Mucosa of descending colon (tissue), 3 donors: ENCODE measurements around the gene PNPLA7. TPM values are rescaled to one million over a fixed set of nuclear protein-coding genes. Genes with fewer than 3 reads are reported as not detected.

Experiments
- ATAC-seq: fragments of 200-7000 bp; cut with Tn5 transposase; one replicate; pipeline ENCODE4 v1.9.1; 2020; ENCODE audit warnings: mild to moderate bottlenecking, moderate library complexity
- DNase-seq, 3 donors: peaks; one replicate each; pipeline ENCODE4 v3.0.0-alpha.2; 2020
- H3K36me3 ChIP-seq: fragments of 200-600 bp; one replicate; pipeline ENCODE4 v1.8.0; 2021; ENCODE audit warnings: low read depth, mild to moderate bottlenecking
- H3K4me1 ChIP-seq: fragments of 200-600 bp; one replicate; pipeline ENCODE4 v1.8.0; 2021; ENCODE audit warnings: low read depth, mild to moderate bottlenecking
- H3K4me3 ChIP-seq: fragments of 200-600 bp; one replicate; pipeline ENCODE4 v1.8.0; 2021; ENCODE audit warnings: mild to moderate bottlenecking
- H3K9me3 ChIP-seq: fragments of 200-600 bp; one replicate; pipeline ENCODE4 v1.8.0; 2021; ENCODE audit warnings: mild to moderate bottlenecking
- CTCF ChIP-seq: fragments of 200-600 bp; IDR thresholded peaks from one replicate; pipeline ENCODE4 v1.8.0; 2022; ENCODE audit warnings: antibody characterized with exemption, mild to moderate bottlenecking
- intact Hi-C, 2 donors: fragments of 100-400 bp; cut with DNase I in 1 of 2; cut with micrococcal nuclease in 1 of 2; formaldehyde crosslinking; loops; one replicate each; pipeline versions ENCODE4 v1.11.0 to v1.11.1; 2022; cut with DNase I, micrococcal nuclease
- total RNA-seq, 3 donors: library from RNA; stranded (reverse); fragmentation: NEBNext Ultra II Directional in 2 of 3; extraction: Animal tissue kit (Norgen Biotek cat#: 25700) in 2 of 3; gene quantifications; one replicate each; pipeline versions ENCODE4 v1.2.1 to v1.2.4, GENCODE V29; 2021 to 2023
- donor health status: DM: no; HTN: no; CAD: no; lungs with moderate emphysema.
- donor health status: DM: no; HTN: no; CAD: no.
- donor health status: DM: no; HTN: yes; CAD: no.

PNPLA7 gene
- total RNA-seq, 3 donors from 2014 or later, result 16.7 to 27.4 (median 17.2) TPM

DNA sequence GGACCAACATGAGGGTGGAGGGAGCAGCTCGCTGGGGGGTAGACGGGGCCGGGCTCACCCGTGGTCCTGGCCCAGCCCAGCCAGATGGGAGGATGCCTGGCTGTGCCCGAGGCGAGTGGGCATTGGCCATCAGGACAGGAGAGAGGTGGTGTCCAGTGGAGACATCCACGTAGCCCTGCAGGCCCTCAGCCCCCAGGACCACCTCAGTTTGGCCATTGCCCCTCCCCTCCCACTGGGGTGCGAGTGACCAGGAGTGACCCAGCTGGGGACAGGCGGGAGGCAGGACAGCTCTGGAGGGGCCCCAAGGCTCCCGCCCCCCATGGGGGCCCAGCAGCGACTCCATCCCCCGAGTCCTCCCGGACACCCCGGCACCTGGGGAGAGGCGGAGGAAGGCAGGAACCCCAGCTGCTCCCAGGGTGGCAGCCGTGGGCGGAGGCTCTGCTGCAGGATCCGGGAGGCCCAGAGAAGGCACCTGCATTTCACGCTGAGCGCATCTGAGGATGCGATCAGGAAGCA, 118.7 kb downstream of the PNPLA7 start:
- ATAC-seq (no peak), DNase-seq (peak in 1 of 3 donors; percentile 50)
- Histone ChIP-seq H3K4me1 (peaks cover 16% of the 10 kb centered on the region), H3K9me3 (no peaks in the 10 kb centered on the region), H3K4me3 (no peak overlapping the region), H3K36me3 (no peaks in the 10 kb centered on the region)
- no peak for TF ChIP-seq CTCF
- intact Hi-C loops, result no loop called here

GRCh38 chr9:137430723-137431415, 119.3 kb downstream of the PNPLA7 start:
- peaks cover 10% of the 10 kb centered on the region for H3K4me1 ChIP-seq
- DNase-seq (peak in 2 of 3 donors; percentile 36 to 55), ATAC-seq (no peak)
- intact Hi-C loops, result no loop called here
- H3K4me3 ChIP-seq, result no peak overlapping the region
- H3K36me3 ChIP-seq, result no peaks in the 10 kb centered on the region
- TF ChIP-seq CTCF, result no peak
- H3K9me3 ChIP-seq, result no peaks in the 10 kb centered on the region

DNA sequence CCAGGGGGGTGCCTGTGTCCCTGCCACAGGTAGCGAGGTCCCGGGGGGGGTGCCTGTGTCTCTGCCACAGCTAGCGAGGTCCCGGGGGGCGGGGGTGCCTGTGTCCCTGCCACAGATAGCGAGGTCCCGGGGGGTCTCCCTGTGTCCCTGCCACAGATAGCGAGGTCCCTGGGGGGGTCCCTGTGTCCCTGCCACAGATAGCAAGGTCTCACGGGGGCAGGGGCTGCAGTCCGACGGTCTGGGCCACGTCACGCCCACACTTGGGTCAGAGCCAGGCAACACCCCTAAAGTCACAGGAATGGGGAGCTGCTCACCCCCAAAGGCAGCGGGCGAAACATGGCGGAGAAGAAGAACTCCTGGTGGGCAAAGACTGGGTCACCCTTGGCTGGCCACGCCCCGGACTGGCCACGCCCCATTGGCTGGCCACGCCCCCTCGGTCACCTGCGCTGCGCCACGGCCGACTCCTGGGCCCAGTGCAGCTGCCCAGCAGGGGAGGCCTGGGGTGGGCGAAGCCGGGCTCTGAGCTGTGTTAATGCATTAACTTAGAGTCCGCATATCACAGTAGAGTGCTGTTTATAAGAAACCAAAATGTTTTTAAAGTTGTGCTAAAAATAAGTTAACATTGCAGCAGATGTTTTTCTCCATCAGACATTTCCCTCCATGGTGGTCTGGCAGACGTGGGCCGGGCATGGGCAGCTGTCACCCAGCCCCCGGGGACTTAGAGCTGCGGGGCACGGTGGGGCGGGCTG, 120.1 kb downstream of the PNPLA7 start:
- Histone ChIP-seq H3K4me1 (peaks cover 4% of the 10 kb centered on the region), H3K9me3 (no peaks in the 10 kb centered on the region), H3K36me3 (no peaks in the 10 kb centered on the region), H3K4me3 (no peak overlapping the region)
- intact Hi-C loops, result no loop called here
- ATAC-seq (peak; percentile 69), DNase-seq (peak; percentile 76 to 86 (median 79))
- TF ChIP-seq CTCF, result no peak

- TF ChIP-seq CTCF, result no peak
- peak; percentile 4 for ATAC-seq
Measured at GRCh38 chr9:137429546-137429890, 120.7 kb downstream of the PNPLA7 start.

DNA sequence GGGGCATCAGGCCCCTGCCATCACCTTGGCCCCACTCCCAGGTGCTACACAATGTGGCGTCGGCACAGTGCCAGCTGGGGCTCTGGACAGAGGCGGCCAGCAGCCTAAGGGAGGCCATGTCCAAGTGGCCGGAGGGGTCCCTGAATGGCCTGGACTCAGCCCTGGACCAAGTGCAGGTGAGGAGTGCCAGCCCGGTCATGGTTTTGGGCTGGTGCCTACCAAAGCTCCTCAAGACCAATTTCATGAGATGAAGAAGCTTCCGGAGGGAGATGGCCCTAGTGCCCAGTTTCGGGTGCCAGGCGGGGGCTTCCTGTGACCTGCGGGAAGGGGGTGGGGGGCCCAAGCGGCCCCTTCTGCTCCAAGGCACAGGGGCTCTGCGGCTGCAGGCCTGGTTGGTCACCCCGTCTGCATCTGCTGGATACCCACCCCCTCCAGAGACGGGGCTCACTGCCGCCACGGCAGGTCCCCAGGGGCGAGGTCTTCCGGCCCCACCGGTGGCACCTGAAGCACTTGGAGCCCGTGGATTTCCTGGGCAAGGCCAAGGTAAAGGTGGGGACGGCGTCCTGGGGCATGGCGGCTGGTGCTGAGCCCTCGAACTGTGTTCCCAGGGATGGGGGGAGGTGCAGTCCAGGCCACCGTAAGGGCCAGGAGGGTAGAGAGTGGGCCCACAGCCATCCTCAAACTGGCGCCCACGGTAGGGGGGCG, 121.2 kb downstream of the PNPLA7 start:
- ATAC-seq, result peak; percentile 2
- intact Hi-C loops, result no loop called here
- Histone ChIP-seq H3K4me3 (no peak overlapping the region), H3K36me3 (no peaks in the 10 kb centered on the region), H3K4me1 (peaks cover 11% of the 10 kb centered on the region), H3K9me3 (no peaks in the 10 kb centered on the region)
- peak in 2 of 3 donors; percentile 44 to 57 for DNase-seq
- no peak for TF ChIP-seq CTCF

More at GRCh38 chr9:137429546-137429890, 120.7 kb downstream of the PNPLA7 start:
- peaks cover 6% of the 10 kb centered on the region for H3K4me1 ChIP-seq
- no peaks in the 10 kb centered on the region for H3K9me3 ChIP-seq
- intact Hi-C loops, result no loop called here
- no peak for DNase-seq
- no peak overlapping the region for H3K4me3 ChIP-seq
- H3K36me3 ChIP-seq, result no peaks in the 10 kb centered on the region
